Keratinocyte (primary cell): ENCODE results near the gene REPS2. TPM values are rescaled to one million over a fixed set of nuclear protein-coding genes. Genes with fewer than 3 reads are reported as not detected.

ENCODE experiments used
- DNase-seq: peaks from one replicate; pipeline ENCODE4 v3.0.0-alpha.2; 2011; ENCODE audit warnings: low read depth, missing footprints, low spot score
- FAIRE-seq: peaks from 2 replicates; lab custom pipeline; 2011; peaks lifted over from hg19 to GRCh38; lab: Jason Lieb, UNC
- H2AFZ ChIP-seq: 2 replicates; pipeline ENCODE4 v1.6.0; 2012; ENCODE audit warnings: low read length, control low read depth, inconsistent platforms; ENCODE audit not compliant: control insufficient read depth
- H3K27ac ChIP-seq: 2 replicates; pipeline ENCODE4 v1.5.1; 2011; ENCODE audit warnings: low read length; ENCODE audit not compliant: control insufficient read depth, insufficient read depth
- H3K27me3 ChIP-seq: 3 replicates; pipeline ENCODE4 v1.6.0; 2011; ENCODE audit warnings: low read length; ENCODE audit not compliant: control insufficient read depth, insufficient read depth; ENCODE audit errors: extremely low read depth
- H3K36me3 ChIP-seq, 2 experiments: 2 replicates in 1 of 2; 3 replicates in 1 of 2; pipeline ENCODE4 v1.5.1; 2011; ENCODE audit warnings: low read length in 2 of 2, mild to moderate bottlenecking in 1 of 2; ENCODE audit not compliant: control insufficient read depth in 2 of 2, insufficient read depth in 2 of 2; ENCODE audit errors: extremely low read depth in 1 of 2
- H3K4me1 ChIP-seq: 3 replicates; pipeline ENCODE4 v1.5.1; 2011; ENCODE audit warnings: low read length; ENCODE audit not compliant: control insufficient read depth, insufficient read depth; ENCODE audit errors: extremely low read depth
- H3K4me2 ChIP-seq: 3 replicates; pipeline ENCODE4 v1.6.0; 2011; ENCODE audit warnings: low read depth, low read length; ENCODE audit not compliant: control insufficient read depth, insufficient read depth; ENCODE audit errors: extremely low read depth
- H3K4me3 ChIP-seq, 3 experiments: fragments of 200-600 bp in 1 of 3; sonication (generic) in 1 of 3; 2 replicates in 2 of 3; 3 replicates in 1 of 3; pipeline ENCODE4 v1.5.1; 2011 to 2016; ENCODE audit warnings: low read length in 3 of 3, mild to moderate bottlenecking in 3 of 3, control low read depth in 2 of 3, inconsistent platforms in 1 of 3, low read depth in 1 of 3, mixed read lengths in 1 of 3, mixed run types in 1 of 3, moderate library complexity in 1 of 3; ENCODE audit not compliant: control insufficient read depth in 2 of 3, insufficient read depth in 2 of 3; ENCODE audit errors: extremely low read depth in 1 of 3
- H3K79me2 ChIP-seq: 2 replicates; pipeline ENCODE4 v1.6.0; 2012; ENCODE audit warnings: low read length; ENCODE audit not compliant: control insufficient read depth, insufficient read depth
- H3K9ac ChIP-seq: 3 replicates; pipeline ENCODE4 v1.6.0; 2011; ENCODE audit warnings: low read length; ENCODE audit not compliant: control insufficient read depth, insufficient read depth; ENCODE audit errors: extremely low read depth
- H3K9me1 ChIP-seq: 3 replicates; pipeline ENCODE4 v1.6.0; 2011; ENCODE audit warnings: low read length; ENCODE audit not compliant: control insufficient read depth, insufficient read depth; ENCODE audit errors: extremely low read depth
- H3K9me3 ChIP-seq: 2 replicates; pipeline ENCODE4 v1.5.1; 2012; ENCODE audit warnings: low read depth, low read length; ENCODE audit not compliant: control insufficient read depth
- H4K20me1 ChIP-seq: 3 replicates; pipeline ENCODE4 v1.6.0; 2011; ENCODE audit warnings: low read length; ENCODE audit not compliant: control insufficient read depth, insufficient read depth; ENCODE audit errors: extremely low read depth
- EZH2 ChIP-seq: IDR thresholded peaks from one replicate; pipeline ENCODE4 v1.6.1; 2012; ENCODE audit warnings: inconsistent platforms, mild to moderate bottlenecking, low read length, moderate library complexity
- dilution Hi-C: fragments of 300-500 bp; cut with MboI; formaldehyde crosslinking; loops from one replicate; pipeline ENCODE4 v1.7.0; 2020; ENCODE audit warnings: low sequenced_read_pairs; ENCODE audit not compliant: extremely low pct_ligation_motif_present
- polyA plus RNA-seq, 5 experiments: library from polyadenylated mRNA; depleted of rRNA in 3 of 5; stranded (reverse) in 3 of 5; stranded (forward) in 1 of 5; unstranded in 1 of 5; fragments of >200 nt; gene quantifications; 1 replicate in 1 of 5; 2 replicates in 3 of 5; 3 replicates in 1 of 5; pipeline versions ENCODE4 v1.2.1 to v1.2.3, GENCODE V29; 2011 to 2012; ENCODE audit warnings: missing spikeins in 2 of 5, low read depth in 1 of 5, low replicate concordance in 1 of 5
- TF ChIP-seq, protein P1 (sequence below), 3 experiments: IDR thresholded peaks in 1 of 3; conservative IDR thresholded peaks in 1 of 3; optimal IDR thresholded peaks in 1 of 3; 2 replicates in 2 of 3; 3 replicates in 1 of 3; pipeline versions ENCODE3 to v1.5.1; 2011; ENCODE audit warnings: low read length in 3 of 3, mild to moderate bottlenecking in 3 of 3, moderate library complexity in 2 of 3, control low read depth in 1 of 3, inconsistent platforms in 1 of 3; ENCODE audit not compliant: insufficient read depth in 2 of 3; ENCODE audit errors: extremely low read depth in 1 of 3

The REPS2 gene
- polyA plus RNA-seq, 1 donor (not counting 4 experiments of a cell fraction or from before 2014, with no cell fraction given) = 2.4 TPM

GRCh38 chrX:16917120-16917519, 29.3 kb upstream of the REPS2 start:
- TF ChIP-seq, protein P1, sequence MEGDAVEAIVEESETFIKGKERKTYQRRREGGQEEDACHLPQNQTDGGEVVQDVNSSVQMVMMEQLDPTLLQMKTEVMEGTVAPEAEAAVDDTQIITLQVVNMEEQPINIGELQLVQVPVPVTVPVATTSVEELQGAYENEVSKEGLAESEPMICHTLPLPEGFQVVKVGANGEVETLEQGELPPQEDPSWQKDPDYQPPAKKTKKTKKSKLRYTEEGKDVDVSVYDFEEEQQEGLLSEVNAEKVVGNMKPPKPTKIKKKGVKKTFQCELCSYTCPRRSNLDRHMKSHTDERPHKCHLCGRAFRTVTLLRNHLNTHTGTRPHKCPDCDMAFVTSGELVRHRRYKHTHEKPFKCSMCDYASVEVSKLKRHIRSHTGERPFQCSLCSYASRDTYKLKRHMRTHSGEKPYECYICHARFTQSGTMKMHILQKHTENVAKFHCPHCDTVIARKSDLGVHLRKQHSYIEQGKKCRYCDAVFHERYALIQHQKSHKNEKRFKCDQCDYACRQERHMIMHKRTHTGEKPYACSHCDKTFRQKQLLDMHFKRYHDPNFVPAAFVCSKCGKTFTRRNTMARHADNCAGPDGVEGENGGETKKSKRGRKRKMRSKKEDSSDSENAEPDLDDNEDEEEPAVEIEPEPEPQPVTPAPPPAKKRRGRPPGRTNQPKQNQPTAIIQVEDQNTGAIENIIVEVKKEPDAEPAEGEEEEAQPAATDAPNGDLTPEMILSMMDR (optimal IDR thresholded peaks at IDR 0.05 in 1 of 3, IDR thresholded peaks at IDR 0.05 in 1 of 3, conservative IDR thresholded peaks at IDR 0.05 in 1 of 3; ENCODE audit: extremely low read depth in 1 of 3, insufficient read depth in 2 of 3, low read length in 3 of 3) = no peak
- no peak for TF ChIP-seq EZH2
- no peak overlapping the region for H3K4me3 ChIP-seq
- no peaks in the 10 kb centered on the region for H3K36me3 ChIP-seq
- H2AFZ ChIP-seq = no peak overlapping the region
- H3K27me3 ChIP-seq = peaks cover 8% of the 10 kb centered on the region
- H3K9me1 ChIP-seq = peaks cover 2% of the 10 kb centered on the region
- DNase-seq (no peak), FAIRE-seq (no peak)
- peaks cover 2% of the 10 kb centered on the region for H3K4me1 ChIP-seq
- no peak overlapping the region for H3K9ac ChIP-seq
- no peak overlapping the region for H3K4me2 ChIP-seq
- H3K9me3 ChIP-seq = no peaks in the 10 kb centered on the region
- no peak overlapping the region for H3K27ac ChIP-seq
- no peaks in the 10 kb centered on the region for H3K79me2 ChIP-seq
- H4K20me1 ChIP-seq = no peaks in the 10 kb centered on the region
- dilution Hi-C loops = no loop called here

DNA sequence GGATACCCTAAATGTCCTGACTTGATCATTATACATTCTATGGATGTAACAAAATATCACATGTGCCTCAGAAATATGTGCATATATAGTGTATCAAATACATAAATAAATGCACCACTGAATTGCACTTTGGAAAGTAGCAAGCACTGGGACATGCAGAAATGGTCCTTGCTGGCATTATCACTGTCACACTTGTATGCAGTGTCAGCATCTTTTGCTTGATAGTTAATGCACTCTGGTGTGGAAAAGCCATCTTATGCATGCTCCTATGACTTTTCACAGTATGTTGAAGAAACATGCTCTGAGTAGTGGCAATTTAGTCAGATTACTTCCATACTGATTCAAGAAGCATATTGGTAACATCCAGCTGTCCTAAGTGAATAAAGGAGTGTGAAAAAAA, 27.5 kb upstream of the REPS2 start:
- no peaks in the 10 kb centered on the region for H3K9me3 ChIP-seq
- FAIRE-seq (no peak), DNase-seq (no peak)
- H3K27ac ChIP-seq = no peak overlapping the region
- H3K9me1 ChIP-seq = peaks cover 2% of the 10 kb centered on the region
- H2AFZ ChIP-seq = no peak overlapping the region
- TF ChIP-seq, protein P1 (optimal IDR thresholded peaks at IDR 0.05 in 1 of 3, IDR thresholded peaks at IDR 0.05 in 1 of 3, conservative IDR thresholded peaks at IDR 0.05 in 1 of 3; ENCODE audit: extremely low read depth in 1 of 3, insufficient read depth in 2 of 3, low read length in 3 of 3) = no peak
- no peak for TF ChIP-seq EZH2
- H3K4me3 ChIP-seq = no peak overlapping the region
- no peaks in the 10 kb centered on the region for H4K20me1 ChIP-seq
- peaks cover 8% of the 10 kb centered on the region for H3K27me3 ChIP-seq
- peaks cover 2% of the 10 kb centered on the region for H3K4me1 ChIP-seq
- H3K4me2 ChIP-seq = no peak overlapping the region
- no peaks in the 10 kb centered on the region for H3K36me3 ChIP-seq
- no peak overlapping the region for H3K9ac ChIP-seq
- H3K79me2 ChIP-seq = no peaks in the 10 kb centered on the region
- dilution Hi-C loops = no loop called here
